ENCODE data around the gene PF4V1. TPM values are rescaled to one million over a fixed set of nuclear protein-coding genes. Genes with fewer than 3 reads are reported as not detected.
"Not testable (repeated sequence)": the region's sequence is repeated elsewhere in the genome, so short reads cannot be mapped to it uniquely, and the experiment has no call there.

The PF4V1 gene
- total RNA-seq, 2 donors from 2014 or later, result not detected

- Mint-ChIP-seq H3K9me3 (no peaks in the 10 kb centered on the region), H3K27ac (no peak overlapping the region), H3K27me3 (no peaks in the 10 kb centered on the region), H3K4me3 (no peak overlapping the region), H3K36me3 (ENCODE audit: low read depth) (no peaks in the 10 kb centered on the region), H3K4me1 (no peaks in the 10 kb centered on the region)
- no peak for ATAC-seq (replicated peaks)
These were observed 43.3 kb downstream of the PF4V1 start for GRCh38 chr4:73896416-73896815.

DNA sequence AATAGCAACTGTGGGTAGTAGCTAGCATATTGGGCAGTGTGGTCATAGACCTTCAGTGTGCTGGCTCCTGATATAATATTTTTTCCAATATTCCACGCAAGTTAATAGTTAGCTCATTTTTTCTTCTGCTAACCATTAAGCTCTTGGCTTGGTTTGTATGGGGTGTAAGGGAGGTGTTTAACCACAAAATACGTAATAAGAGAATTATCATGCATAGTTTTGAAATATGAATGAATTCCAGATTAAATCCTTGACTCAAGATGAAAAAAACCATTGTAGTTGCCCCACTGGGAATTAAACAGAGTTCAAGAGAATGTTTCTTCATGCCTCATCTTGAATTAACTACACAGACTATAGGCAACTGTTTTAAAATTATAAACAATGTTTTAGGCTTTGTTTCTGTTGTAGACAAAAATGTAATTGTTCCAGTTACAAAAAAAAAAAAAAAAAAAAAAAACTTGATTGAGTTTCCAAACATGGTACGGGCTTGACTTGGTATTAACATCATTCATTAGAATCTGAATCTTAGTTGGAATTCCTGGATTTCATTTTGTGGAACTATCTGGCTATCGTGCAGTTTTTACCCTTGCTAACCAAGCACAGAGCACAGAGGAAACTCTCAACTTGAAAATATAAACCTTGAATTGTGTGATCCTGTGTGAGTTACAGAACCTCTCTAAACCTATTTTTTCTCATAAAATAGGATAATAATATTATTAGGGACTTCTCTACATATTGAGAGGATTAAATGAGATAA lies 44.5 kb downstream of the PF4V1 start:
- no peaks in the 10 kb centered on the region for H3K9me3 Mint-ChIP-seq
- no peak for ATAC-seq (replicated peaks)
- H3K36me3 Mint-ChIP-seq (ENCODE audit: low read depth), result no peaks in the 10 kb centered on the region

DNA sequence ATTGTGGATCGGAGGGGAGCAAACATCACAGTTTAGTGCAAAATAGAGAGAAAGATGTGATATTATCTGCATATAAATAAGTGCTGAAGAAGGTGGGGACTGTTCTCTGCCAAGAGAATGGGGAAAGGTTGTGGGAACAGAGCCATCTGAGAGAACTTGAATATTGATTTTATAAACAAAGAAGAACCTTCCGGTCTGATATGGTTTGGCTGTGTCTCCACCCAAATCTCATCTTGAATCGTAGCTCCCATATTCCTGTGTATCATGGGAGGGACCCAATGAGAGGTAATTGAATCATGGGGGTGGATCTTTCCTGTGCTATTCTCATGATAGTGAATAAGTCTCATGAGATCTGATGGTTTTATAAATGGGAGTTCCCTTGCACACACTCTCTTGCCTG lies 46.2 kb downstream of the PF4V1 start:
- ATAC-seq (replicated peaks); H3K36me3 Mint-ChIP-seq (ENCODE audit: low read depth); H3K4me3 Mint-ChIP-seq; H3K4me1 Mint-ChIP-seq; H3K9me3 Mint-ChIP-seq; H3K27me3 Mint-ChIP-seq; H3K27ac Mint-ChIP-seq: not testable (repeated sequence)

More for the DNA sequence above, 44.5 kb downstream of the PF4V1 start:
- Mint-ChIP-seq H3K4me3 (no peak overlapping the region), H3K27me3 (no peaks in the 10 kb centered on the region), H3K27ac (no peak overlapping the region), H3K4me1 (no peaks in the 10 kb centered on the region)

DNA sequence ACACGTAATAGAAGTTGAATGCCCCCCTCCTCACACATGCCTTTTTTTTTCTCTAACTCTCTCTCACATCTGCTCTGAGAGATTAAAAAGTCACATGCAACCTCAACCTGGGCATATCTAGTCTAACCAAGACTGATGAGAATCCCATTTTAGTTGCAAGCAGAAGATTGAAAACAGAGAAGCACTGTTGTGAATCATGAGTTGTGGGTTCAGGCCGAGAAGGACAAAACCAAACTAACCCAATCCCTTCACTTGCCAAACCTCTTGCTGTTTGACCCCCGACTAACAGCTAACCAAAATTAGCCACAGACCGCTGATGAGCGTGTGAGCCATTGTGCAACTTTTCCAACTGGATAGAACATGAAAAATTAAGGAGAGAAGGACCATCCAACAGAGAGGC lies 47.9 kb downstream of the PF4V1 start:
- no peaks in the 10 kb centered on the region for H3K4me1 Mint-ChIP-seq
- H3K9me3 Mint-ChIP-seq, result no peaks in the 10 kb centered on the region
- no peak overlapping the region for H3K27ac Mint-ChIP-seq
- no peaks in the 10 kb centered on the region for H3K27me3 Mint-ChIP-seq
- no peak for ATAC-seq (replicated peaks)
- H3K36me3 Mint-ChIP-seq (ENCODE audit: low read depth), result no peaks in the 10 kb centered on the region
- no peak overlapping the region for H3K4me3 Mint-ChIP-seq

DNA sequence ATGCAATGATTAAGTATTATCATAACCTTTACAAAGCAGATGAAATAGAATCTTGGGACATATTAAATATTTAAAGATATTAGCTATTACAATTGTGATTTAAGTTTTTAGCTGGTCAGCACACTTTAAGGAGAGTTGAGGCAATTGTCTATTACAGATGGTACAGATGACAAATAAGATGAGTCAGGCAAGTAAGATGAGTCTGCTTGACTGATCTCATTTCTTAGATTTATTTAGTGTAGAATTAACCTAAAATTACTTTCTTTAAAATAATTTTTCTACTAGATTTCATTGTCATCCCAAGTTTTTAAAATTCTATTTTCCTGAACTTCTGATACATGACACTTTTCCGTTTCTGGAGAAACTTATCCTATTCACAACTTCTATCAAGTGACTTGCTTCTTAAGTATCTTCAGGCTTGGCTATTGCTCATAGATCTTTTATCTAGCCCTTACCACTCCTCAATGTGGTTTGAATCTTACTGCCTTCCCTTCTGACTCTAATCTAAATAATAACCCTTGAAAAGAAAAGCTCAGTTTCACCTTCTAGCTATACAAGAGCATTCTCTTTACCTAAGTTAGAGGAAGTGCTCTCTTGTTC lies 49.0 kb downstream of the PF4V1 start:
- no peaks in the 10 kb centered on the region for H3K9me3 Mint-ChIP-seq
- no peak overlapping the region for H3K4me3 Mint-ChIP-seq
- no peaks in the 10 kb centered on the region for H3K36me3 Mint-ChIP-seq (ENCODE audit: low read depth)
- no peak for ATAC-seq (replicated peaks)
- no peak overlapping the region for H3K27ac Mint-ChIP-seq
- no peaks in the 10 kb centered on the region for H3K4me1 Mint-ChIP-seq
- H3K27me3 Mint-ChIP-seq, result no peaks in the 10 kb centered on the region

DNA sequence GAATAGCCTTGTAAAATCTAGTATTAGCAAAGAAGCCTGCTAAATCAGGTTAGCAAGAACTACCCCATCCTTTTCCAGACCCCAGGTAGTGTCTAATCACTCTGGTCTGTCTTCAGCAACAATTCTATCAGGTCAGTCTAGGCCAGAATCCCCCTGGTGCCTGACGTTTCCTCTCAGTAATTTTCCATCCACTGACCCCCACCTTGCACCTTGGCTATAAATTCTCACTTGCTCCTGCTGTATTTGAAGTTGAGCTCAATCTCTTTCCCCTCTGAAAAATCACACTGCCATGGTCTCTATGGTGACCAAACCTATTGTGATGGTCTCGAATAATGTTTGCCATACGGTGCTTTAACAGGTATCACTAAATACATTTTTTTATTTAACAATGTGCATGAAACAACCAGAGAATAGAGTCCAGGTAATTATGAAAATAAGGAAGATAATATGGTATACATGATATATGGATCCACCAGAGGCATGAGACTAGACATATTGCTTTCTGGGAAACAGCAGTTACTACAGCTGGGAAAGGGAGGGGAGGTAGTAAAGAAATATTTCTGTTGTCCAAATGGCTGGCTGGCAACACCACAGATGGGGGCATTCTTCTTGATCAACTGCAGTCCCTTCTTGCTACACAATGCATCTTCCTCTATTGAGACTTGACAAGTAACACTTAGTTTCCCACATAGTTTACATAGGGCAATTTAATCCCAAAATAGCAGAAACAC lies 49.9 kb downstream of the PF4V1 start:
- H3K27ac Mint-ChIP-seq, result no peak overlapping the region
- H3K9me3 Mint-ChIP-seq, result no peaks in the 10 kb centered on the region
- H3K36me3 Mint-ChIP-seq (ENCODE audit: low read depth), result no peaks in the 10 kb centered on the region
- no peaks in the 10 kb centered on the region for H3K4me1 Mint-ChIP-seq
- ATAC-seq (replicated peaks), result no peak
- peaks cover 5% of the 10 kb centered on the region for H3K27me3 Mint-ChIP-seq
- H3K4me3 Mint-ChIP-seq, result no peak overlapping the region

Other genes starting within 250 kb of the PF4V1 start
- gene RASSF6, start 232.9 kb upstream of the PF4V1 start, total RNA-seq, result under 1 TPM in 1 of 2 donors, not detected in 1; 0.09 TPM
- 10 to 100 TPM; 11.9 to 14.5 TPM for gene CXCL8, start 112.7 kb upstream of the PF4V1 start, total RNA-seq
- gene CXCL6, start 16.6 kb upstream of the PF4V1 start, total RNA-seq, result not detected
- gene CXCL1, start 16.1 kb downstream of the PF4V1 start, total RNA-seq, result not detected
- not detected for gene PF4, start 128.7 kb downstream of the PF4V1 start, total RNA-seq
- gene PPBP, start 134.9 kb downstream of the PF4V1 start, total RNA-seq, result not detected
- gene CXCL5, start 145.4 kb downstream of the PF4V1 start, total RNA-seq, result not detected
- not detected for gene CXCL3, start 185.4 kb downstream of the PF4V1 start, total RNA-seq
- gene CXCL2, start 245.9 kb downstream of the PF4V1 start, total RNA-seq, result under 1 TPM in 1 of 2 donors, not detected in 1; 0.19 TPM

Measured in activated T-helper 17 cell treated with anti-CD3 and anti-CD28 coated beads, Interleukin-2, amount 50 U/mL, for 72 hours (primary cell).